ENCODE data around the gene OTUB2.
"Not testable (repeated sequence)": the region's sequence is repeated elsewhere in the genome, so short reads cannot be mapped to it uniquely, and the experiment has no call there.

OTUB2 gene

GRCh38 chr14:94056579-94057308, 30.6 kb downstream of the OTUB2 start:
- DNase-seq (ENCODE audit: low read depth in 2 of 2), result no peak

DNA sequence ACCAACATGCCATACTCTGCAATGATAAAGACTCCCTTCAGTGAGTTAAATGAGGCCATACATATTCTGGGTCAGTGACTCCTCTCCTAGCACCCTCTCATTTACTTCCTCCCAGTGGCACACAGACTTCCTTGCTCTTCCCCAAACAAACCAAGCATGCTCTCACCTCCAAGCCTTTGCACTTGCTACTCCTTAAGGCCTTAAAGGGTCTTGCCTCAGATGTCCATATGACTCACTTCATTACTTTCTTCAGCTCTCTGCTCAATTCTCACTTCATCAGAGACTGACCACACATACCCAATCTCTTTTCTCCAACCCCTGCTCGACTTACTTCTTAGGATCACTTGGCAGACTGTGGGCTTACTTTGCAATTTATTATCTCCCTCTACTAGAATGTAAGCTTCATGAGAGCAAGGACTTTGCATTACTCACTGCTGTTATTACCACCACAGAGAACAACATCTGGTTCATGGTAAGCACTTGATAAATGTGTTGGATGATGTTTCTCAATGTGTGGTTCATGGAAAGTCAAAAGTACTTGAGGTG, 32.1 kb downstream of the OTUB2 start:
- DNase-seq (ENCODE audit: low read depth in 2 of 2), result no peak

DNA sequence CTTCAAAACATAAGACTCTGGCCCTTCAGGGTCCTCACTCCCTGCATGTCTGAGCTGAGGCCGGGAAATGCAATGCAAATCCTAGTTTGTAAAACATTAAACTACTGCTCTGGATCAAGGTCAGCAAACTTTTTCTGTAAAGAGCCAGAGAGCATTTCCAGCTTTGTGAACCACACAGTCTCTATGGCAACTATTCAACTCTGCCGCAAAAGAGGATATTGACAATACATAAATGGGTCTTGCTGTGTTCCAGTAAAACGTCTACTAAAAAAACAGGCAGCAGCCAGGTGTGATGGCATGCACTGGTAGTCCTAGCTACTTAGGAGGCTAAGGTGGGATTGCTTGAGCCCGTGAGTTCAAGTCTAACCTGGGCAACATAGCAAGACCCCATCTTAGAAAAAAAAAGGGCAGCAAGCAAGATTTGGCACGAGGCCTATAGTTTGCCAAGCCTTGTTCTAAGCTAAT, 32.6 kb downstream of the OTUB2 start:
- DNase-seq (ENCODE audit: low read depth in 2 of 2), result no peak

DNA sequence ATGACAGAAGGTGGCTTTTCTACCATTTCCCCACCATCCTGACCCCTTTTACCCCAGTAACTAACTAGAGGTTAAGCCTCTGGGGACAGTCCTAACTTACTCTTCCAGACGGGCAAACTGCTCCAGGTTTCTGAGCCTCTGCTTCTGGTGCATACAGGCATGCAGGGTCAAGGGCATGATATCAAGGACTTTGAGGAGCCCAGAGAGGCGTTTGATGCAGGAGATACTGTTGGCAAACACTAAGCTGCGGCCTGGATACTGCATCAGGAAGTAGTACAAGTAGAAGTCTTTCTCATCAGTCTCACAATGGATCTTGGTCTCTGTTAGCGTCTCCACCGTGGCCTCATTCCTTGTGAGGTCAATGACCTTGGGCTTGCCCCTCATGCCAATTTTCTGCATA, 33.9 kb downstream of the OTUB2 start:
- no peak for DNase-seq (ENCODE audit: low read depth in 2 of 2)

DNA sequence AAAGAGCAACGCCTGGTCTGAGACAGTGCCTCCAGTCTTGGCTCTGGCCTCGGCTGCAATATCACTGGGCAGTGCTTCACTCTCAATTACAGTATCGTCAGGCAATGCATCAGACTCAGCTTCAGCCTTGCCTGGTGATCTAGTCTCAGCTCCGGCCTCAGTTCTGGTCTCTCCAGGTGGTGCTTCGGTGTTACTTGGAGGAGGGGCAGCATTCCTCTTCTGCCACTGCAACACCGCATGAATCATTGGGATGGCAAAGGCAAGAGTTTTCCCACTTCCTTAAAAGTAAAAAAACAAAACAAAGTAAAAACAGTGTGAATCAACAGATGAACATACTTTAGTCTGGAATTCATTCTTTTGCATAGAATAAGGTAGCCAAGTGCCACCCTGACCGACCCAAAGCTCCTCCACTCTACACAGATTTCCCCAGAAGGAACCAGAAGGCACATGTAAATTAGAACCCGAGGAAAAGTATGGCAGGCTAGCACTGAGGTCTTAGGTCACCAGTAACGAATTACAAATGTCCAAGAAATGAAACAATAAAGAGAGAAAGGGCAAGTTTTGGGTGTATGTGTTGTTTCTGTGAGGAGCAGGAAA, 36.3 kb downstream of the OTUB2 start:
- no peak for DNase-seq (ENCODE audit: low read depth in 2 of 2)

DNA sequence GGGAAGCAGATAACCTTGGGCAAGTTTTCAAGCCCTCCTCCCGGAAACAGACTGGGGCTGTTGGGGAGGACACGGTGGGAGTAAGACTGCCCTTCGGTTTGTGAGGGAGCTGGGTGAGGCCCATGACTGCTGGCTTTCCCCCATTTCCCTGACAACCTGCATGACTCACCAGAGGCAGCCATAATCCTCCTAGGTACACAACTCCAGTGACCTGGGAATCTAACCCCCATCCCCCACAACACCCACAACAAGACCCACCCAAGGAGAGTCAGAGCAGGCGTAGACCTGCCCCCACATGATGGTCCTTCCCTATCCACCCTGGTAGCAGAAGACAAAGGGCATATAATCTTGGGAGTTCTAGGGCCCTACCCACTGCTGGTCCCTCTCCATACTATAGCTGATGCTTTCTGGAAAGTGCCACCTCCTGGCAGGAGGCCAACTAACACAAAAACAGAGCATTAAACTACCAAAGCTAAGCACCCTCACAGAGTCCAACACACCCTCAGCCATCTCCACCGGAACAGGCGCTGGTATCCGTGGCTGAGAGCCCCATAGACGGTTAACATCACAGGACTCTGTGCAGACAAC, 40.0 kb downstream of the OTUB2 start:
- DNase-seq (ENCODE audit: low read depth in 2 of 2), result no peak

DNA sequence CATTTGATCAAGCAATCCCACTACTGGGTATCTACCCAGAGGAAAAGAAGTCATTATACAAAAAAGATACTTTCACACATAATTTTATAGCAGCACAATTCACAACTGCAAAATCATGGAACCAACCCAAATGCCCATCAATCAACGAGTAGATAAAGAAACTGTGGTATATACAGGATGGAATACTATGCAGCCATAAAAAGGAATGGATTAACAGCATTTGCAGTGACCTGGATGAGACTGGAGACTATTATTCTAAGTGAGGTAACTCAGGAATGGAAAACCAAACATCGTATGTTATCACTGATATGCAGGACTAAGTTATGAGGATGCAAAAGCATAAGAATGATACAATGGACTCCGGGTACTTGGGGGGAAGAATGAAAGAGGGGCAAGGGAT, 45.9 kb downstream of the OTUB2 start:
- DNase-seq (ENCODE audit: low read depth in 2 of 2), result not testable (repeated sequence)

DNA sequence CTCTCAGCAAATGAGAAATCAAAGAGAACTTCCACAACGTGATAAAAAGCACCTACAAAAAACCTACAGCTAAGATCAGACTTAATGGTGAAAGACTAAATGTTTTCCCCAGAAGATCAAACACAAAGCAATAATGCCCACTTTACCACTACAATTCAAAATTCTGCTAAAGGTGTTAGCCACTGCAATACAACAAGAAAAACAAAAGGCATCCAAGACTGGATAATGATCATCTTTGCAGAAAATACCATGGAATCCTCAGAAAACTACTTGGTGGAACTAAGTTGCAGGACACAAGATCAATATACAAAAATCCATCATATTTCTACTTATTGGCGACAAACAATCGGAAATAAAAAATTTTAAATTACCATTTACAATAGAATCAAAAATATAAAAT, 48.4 kb downstream of the OTUB2 start:
- DNase-seq (ENCODE audit: low read depth in 2 of 2), result no peak

DNA sequence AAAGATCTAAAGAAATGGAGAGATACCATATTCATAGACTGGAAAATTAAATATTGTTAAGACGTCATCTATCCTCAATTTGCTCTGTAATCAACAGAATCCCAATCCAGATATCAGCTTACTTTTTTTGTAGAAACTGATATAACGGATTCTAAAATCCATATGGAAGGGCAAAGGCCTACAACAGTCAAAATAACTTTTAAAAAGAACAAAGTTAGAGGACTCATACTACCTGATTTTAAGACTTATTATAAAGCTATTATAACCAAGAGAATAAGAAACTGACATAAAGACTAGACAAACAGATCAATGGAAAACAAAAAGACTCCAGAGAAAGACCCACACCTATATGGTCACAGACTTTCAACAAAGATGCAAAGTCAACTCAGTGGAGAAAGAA, 48.9 kb downstream of the OTUB2 start:
- DNase-seq (ENCODE audit: low read depth in 2 of 2), result no peak

- no peak for DNase-seq (ENCODE audit: low read depth in 2 of 2)
Observed at GRCh38 chr14:94077111-94077821, 51.1 kb downstream of the OTUB2 start.

DNA sequence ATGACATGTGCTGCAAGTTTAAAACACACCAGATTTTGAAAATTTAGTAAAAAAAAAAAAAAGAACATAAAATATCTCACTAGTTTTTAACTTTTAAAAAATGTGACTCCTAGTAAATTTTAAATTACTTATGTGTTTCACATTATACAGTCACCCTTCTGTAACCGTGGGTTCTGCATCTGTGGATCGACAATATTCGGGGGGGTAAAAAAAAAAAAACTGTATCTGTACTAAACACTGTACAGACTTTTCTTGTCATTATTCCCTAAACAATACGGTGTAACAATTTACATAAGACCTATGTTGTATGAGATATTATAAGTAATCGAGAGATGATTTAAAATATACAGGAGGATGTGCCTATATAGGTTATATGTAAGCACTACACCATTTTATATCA, 51.7 kb downstream of the OTUB2 start:
- DNase-seq (ENCODE audit: low read depth in 2 of 2), result no peak

DNA sequence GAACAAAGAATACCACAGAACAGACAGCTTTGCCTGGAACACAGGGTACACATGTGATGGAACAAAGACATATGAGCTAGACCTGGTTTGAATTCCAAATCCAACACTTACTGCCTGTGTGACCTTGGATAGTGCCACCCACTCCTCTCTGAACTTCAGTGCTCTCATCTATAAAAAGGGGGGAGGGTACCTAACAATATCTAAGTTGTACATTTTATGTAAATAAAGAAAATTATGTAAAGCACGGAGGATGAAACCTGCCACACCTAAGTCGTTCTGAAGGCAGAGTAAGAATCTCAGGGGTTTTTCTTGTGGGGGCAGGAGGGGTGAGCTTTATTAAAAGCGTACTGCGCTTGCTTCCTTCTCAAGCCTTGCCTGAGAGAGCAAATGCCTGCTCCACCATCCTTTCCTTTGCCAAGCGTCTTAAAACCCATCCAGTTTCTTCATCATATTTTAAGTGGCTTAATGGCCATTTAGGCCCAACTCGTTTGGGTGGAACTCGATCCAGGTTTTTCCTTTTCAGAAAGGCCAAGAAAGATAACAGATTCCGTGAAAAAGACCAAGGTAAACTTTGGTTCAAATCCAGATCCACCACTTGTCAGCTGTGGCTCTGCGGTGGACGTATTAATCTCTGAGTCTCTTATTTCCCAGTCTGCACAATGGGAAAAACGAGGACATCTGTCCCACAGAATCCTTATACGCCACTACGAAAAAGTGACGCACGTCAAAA, 53.9 kb downstream of the OTUB2 start:
- no peak for DNase-seq (ENCODE audit: low read depth in 2 of 2)

DNA sequence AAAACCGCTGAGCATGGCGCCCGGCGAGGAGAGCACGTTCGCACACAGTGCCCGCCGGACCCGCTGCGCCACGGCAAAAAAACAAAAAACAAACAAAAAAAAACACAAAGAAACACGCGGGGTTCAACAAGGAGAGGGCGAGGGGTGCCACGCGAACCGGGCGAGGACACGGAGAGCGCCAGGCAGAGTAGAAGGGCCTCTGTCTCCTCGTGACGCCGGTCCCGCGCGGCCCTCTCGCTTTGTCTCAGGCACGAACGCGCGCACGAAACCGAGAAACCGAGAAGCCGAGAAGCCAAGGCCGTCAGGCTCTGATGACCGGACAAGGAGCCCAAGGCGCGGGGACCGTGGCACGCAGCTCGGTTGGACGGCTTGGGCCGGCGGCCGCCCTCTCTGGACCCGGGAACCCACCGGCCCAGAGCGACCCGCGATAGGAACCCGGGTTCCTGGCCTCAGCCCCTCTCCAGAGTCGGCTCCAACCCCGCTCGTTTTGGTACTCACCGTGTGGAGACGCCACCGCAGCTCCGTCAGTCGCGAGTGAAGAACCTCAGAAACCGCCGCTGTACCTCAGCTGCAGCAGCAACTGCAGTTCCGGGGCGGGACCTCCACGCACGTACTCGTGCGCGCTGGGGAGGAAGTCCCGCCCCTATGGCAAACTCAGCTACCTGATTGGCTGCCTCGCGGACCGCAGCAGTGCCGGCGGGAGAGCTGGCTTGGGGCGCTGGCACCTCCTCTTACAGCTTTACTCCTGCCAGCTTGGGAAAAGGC, 54.7 kb downstream of the OTUB2 start, which contains the start of the genes DDX24 and IFI27L1:
Gene DDX24 (minus strand): TSS at position 582 of the 765 bp plus-strand sequence. CDS start 1,460 bp downstream, outside the sequence.
Gene IFI27L1 (plus strand): TSS at position 690 of the 765 bp plus-strand sequence. CDS start 15,628 bp downstream, outside the sequence.
- DNase-seq (ENCODE audit: low read depth in 2 of 2), result peak; percentile 94 to 96

- no peak for DNase-seq (ENCODE audit: low read depth in 2 of 2)
Observed at GRCh38 chr14:94081386-94081820, 55.3 kb downstream of the OTUB2 start.

GRCh38 chr14:94087891-94088290, 61.8 kb downstream of the OTUB2 start:
- no peak for DNase-seq (ENCODE audit: low read depth in 2 of 2)

DNA sequence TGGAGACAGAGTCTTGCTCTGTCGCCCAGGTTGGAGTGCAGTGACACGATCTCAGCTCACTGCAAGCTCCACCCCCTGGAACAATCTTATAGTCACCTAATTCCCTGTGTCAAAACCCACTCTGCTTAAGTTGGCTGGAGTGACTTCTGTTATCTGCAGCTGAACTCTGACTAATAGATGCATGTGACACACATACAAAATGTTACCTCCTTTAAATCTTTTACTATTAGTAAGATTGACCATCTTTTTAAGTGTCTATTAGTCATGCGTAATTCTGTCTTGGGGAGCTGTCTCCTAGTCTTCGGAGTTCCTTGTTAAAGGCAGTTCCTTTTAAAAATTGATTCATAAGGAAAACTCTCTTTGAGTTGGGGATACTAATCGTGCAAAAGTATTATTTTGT, 62.4 kb downstream of the OTUB2 start:
- DNase-seq (ENCODE audit: low read depth in 2 of 2), result no peak

DNA sequence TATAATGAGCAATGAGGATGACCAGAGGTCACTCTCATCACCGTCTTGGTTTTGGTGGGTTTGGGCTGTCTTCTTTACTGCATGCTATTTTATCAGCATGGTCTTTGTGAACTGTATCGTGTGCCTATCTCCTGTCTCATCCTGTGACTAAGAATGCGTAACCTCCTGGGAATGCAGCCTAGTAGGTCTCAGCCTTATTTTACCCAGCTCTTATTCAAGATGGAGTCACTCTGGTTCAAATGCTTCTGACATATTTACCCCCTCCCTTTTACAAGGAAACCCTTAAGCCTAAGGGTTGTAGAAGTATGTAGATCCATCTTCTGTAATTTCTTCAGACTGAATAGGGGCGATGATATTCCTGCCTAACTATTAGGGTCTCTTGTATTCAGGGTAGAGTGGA, 63.3 kb downstream of the OTUB2 start:
- DNase-seq (ENCODE audit: low read depth in 2 of 2), result no peak

- no peak for DNase-seq (ENCODE audit: low read depth in 2 of 2)
Observed at GRCh38 chr14:94093418-94093817, 67.3 kb downstream of the OTUB2 start.

- DNase-seq (ENCODE audit: low read depth in 2 of 2), result no peak
Observed at GRCh38 chr14:94097091-94097490, 71.0 kb downstream of the OTUB2 start.

Measured in stimulated activated CD4-positive, alpha-beta T cell treated with anti-CD3 and anti-CD28 coated beads, Interleukin-12 subunit alpha, Interleukin-12 subunit beta, amount 100 ng/mL, for 24 hours (primary cell).